Panc1 (cell line): ENCODE data around the gene PANK4. TPM values are rescaled to one million over a fixed set of nuclear protein-coding genes. Genes with fewer than 3 reads are reported as not detected.

Experiments used
- ATAC-seq: fragments of 200-7000 bp; cut with Tn5 transposase; 2 replicates; pipeline ENCODE4 v1.9.1; 2020; ENCODE audit warnings: mild to moderate bottlenecking, moderate library complexity
- BruUV-seq: library from RNA; stranded (reverse); fragments of 400-500 nt; replicated peaks from 2 replicates; lab custom pipeline; 2021; lab: Mats Ljungman, UMichigan
- CTCF ChIA-PET: fragments of 300-600 bp; sonication (Branson Sonifier 250); formaldehyde crosslinking; loops from one replicate; lab custom pipeline; 2022; ENCODE audit warnings: antibody characterized with exemption; lab: Charles Lee
- POLR2A ChIA-PET: fragments of 300-600 bp; sonication (Branson Sonifier 250); formaldehyde crosslinking; loops from one replicate; lab custom pipeline; 2022; ENCODE audit warnings: antibody characterized with exemption; lab: Charles Lee
- DNase-seq: peaks from one replicate; pipeline ENCODE4 v3.0.0-alpha.2; 2010; ENCODE audit warnings: low read depth, low spot score
- H3K27ac ChIP-seq: 2 replicates; pipeline ENCODE4 v1.5.1; 2011; ENCODE audit warnings: mild to moderate bottlenecking, low read length, inconsistent platforms
- H3K27me3 ChIP-seq: fragments of 200-500 bp; sonication (Bioruptor generic); 2 replicates; pipeline ENCODE4 v1.6.0; 2014; ENCODE audit warnings: low read length, inconsistent platforms; ENCODE audit not compliant: control insufficient read depth, insufficient read depth
- H3K36me3 ChIP-seq: fragments of 200-500 bp; sonication (Bioruptor generic); 2 replicates; pipeline ENCODE4 v1.5.1; 2014; ENCODE audit warnings: inconsistent platforms, mild to moderate bottlenecking, low read length, moderate library complexity; ENCODE audit not compliant: control insufficient read depth, insufficient read depth
- H3K4me1 ChIP-seq: 2 replicates; pipeline ENCODE4 v1.5.1; 2011; ENCODE audit warnings: inconsistent platforms, mild to moderate bottlenecking, low read length, moderate library complexity; ENCODE audit not compliant: control insufficient read depth, insufficient read depth
- H3K4me3 ChIP-seq, 2 experiments: 2 replicates each; pipeline ENCODE4 v1.5.1; 2011 to 2012; ENCODE audit warnings: low read depth in 2 of 2, low read length in 2 of 2, mild to moderate bottlenecking in 2 of 2, inconsistent platforms in 1 of 2, moderate library complexity in 1 of 2
- H3K9me3 ChIP-seq: fragments of 200-500 bp; sonication (Bioruptor generic); 2 replicates; pipeline ENCODE4 v1.5.1; 2014; ENCODE audit warnings: low read depth, mild to moderate bottlenecking, inconsistent platforms, low read length, moderate library complexity; ENCODE audit not compliant: control insufficient read depth, insufficient read depth
- CTCF ChIP-seq: fragments of 450-650 bp; IDR thresholded peaks from 2 replicates; pipeline ENCODE4 v1.5.1; 2017; ENCODE audit warnings: mild to moderate bottlenecking
- POLR2AphosphoS5 ChIP-seq: IDR thresholded peaks from 2 replicates; pipeline ENCODE4 v1.6.1; 2012; ENCODE audit warnings: mild to moderate bottlenecking, low read depth, low read length, moderate library complexity
- REST ChIP-seq, 2 experiments: IDR thresholded peaks; 2 replicates each; pipeline ENCODE4 v1.6.1; 2011 to 2012; ENCODE audit warnings: low read depth in 2 of 2, control low read depth in 1 of 2, low read length in 1 of 2, mild to moderate bottlenecking in 1 of 2, moderate library complexity in 1 of 2; ENCODE audit not compliant: insufficient read depth in 1 of 2
- SIN3A ChIP-seq: IDR thresholded peaks from 2 replicates; pipeline ENCODE4 v1.6.1; 2012; ENCODE audit warnings: low read depth, mild to moderate bottlenecking, low read length, moderate library complexity, borderline replicate concordance; ENCODE audit not compliant: insufficient read depth
- TCF7L2 ChIP-seq: IDR thresholded peaks from 2 replicates; pipeline ENCODE4 v1.6.1; 2011; ENCODE audit warnings: mild to moderate bottlenecking, low read depth, low read length, inconsistent platforms
- in situ Hi-C: cut with HindIII; loops from 2 replicates; pipeline ENCODE4 v1.10.0; 2016; ENCODE audit warnings: low sequenced_read_pairs, low pct_unique_long_range_greater_than_20kb
- intact Hi-C: fragments of 100-400 bp; cut with micrococcal nuclease; formaldehyde crosslinking; loops from one replicate; pipeline ENCODE4 v1.10.0; 2022; ENCODE audit not compliant: unreplicated experiment
- total RNA-seq: library from RNA; stranded (reverse); gene quantifications from one replicate; pipeline ENCODE4 v1.2.1, GENCODE V29; 2021; ENCODE audit not compliant: unreplicated experiment

The PANK4 gene
- total RNA-seq, 1 experiment from 2014 or later, result 35.9 TPM

GRCh38 chr1:2533365-2533764 is 7.0 kb upstream of the PANK4 start:
- intact Hi-C loops, result no loop called here
- DNase-seq (no peak), ATAC-seq (no peak)
- no TSS peak for BruUV-seq
- H3K27ac ChIP-seq, result no peak overlapping the region
- TF ChIP-seq TCF7L2 (no peak), SIN3A (no peak), REST (IDR thresholded peaks at IDR 0.05; ENCODE audit: insufficient read depth in 1 of 2, low read depth in 2 of 2, low read length in 1 of 2) (no peak), POLR2AphosphoS5 (no peak), CTCF (no peak)
- ChIA-PET CTCF (no interaction called here), POLR2A (no interaction called here)
- no peaks in the 10 kb centered on the region for H3K9me3 ChIP-seq
- no peaks in the 10 kb centered on the region for H3K36me3 ChIP-seq
- in situ Hi-C loops, result no loop called here
- peaks cover 53% of the 10 kb centered on the region for H3K4me1 ChIP-seq
- H3K27me3 ChIP-seq, result no peaks in the 10 kb centered on the region
- no peak overlapping the region for H3K4me3 ChIP-seq

GRCh38 chr1:2532485-2533160 is 6.2 kb upstream of the PANK4 start:
- no peak overlapping the region for H3K27ac ChIP-seq
- H3K27me3 ChIP-seq, result no peaks in the 10 kb centered on the region
- ChIA-PET CTCF (interaction anchor here (0.5 kb wide), 1 partner anchor 101 kb away, joined by 3 read pairs; no protein-coding TSS in a partner anchor), POLR2A (no interaction called here)
- in situ Hi-C loops (no loop called here), intact Hi-C loops (no loop called here)
- no peak for TF ChIP-seq TCF7L2
- TF ChIP-seq CTCF, result no peak
- TF ChIP-seq POLR2AphosphoS5, result no peak
- TF ChIP-seq SIN3A, result no peak
- TF ChIP-seq REST (IDR thresholded peaks at IDR 0.05; ENCODE audit: insufficient read depth in 1 of 2, low read depth in 2 of 2, low read length in 1 of 2), result no peak
- no peaks in the 10 kb centered on the region for H3K9me3 ChIP-seq
- ATAC-seq (no peak), DNase-seq (no peak)
- H3K36me3 ChIP-seq, result no peaks in the 10 kb centered on the region
- H3K4me1 ChIP-seq, result peaks cover 52% of the 10 kb centered on the region
- no peak overlapping the region for H3K4me3 ChIP-seq
- BruUV-seq, result no TSS peak
